ENCODE measurements around the gene EXOC6. TPM values are rescaled to one million over a fixed set of nuclear protein-coding genes. Genes with fewer than 3 reads are reported as not detected.
"Not testable (repeated sequence)": the region's sequence is repeated elsewhere in the genome, so short reads cannot be mapped to it uniquely, and the experiment has no call there.

Gene EXOC6
- total RNA-seq, 1 donor from 2014 or later, result 13.9 TPM

GRCh38 chr10:92873029-92873428 lies 24.7 kb downstream of the EXOC6 start:
- intact Hi-C loops (cut with micrococcal nuclease), result no loop called here

- intact Hi-C loops (cut with micrococcal nuclease), result no loop called here
Observed at GRCh38 chr10:92876509-92877036, 28.3 kb downstream of the EXOC6 start.

GRCh38 chr10:92880233-92880861 lies 32.0 kb downstream of the EXOC6 start:
- intact Hi-C loops (cut with micrococcal nuclease), result loop anchor here (1.0 kb wide), 2 partner anchors 37 to 363 kb away; no protein-coding TSS in a partner anchor

- intact Hi-C loops (cut with micrococcal nuclease), result loop anchor here (1.0 kb wide), 2 partner anchors 38 to 364 kb away; no protein-coding TSS in a partner anchor
Observed at GRCh38 chr10:92880917-92881316, 32.6 kb downstream of the EXOC6 start.

GRCh38 chr10:92886334-92886961 lies 38.1 kb downstream of the EXOC6 start:
- intact Hi-C loops (cut with micrococcal nuclease), result loop anchor here (5.0 kb wide), 1 partner anchor 176 kb away; the partner anchor contains the start of gene CYP26C1

- intact Hi-C loops (cut with micrococcal nuclease), result no loop called here
Observed at GRCh38 chr10:92890471-92890870, 42.2 kb downstream of the EXOC6 start.

GRCh38 chr10:92891885-92892690 lies 43.8 kb downstream of the EXOC6 start:
- intact Hi-C loops (cut with micrococcal nuclease), result no loop called here

GRCh38 chr10:92892691-92893054 lies 44.4 kb downstream of the EXOC6 start:
- intact Hi-C loops (cut with micrococcal nuclease), result no loop called here

GRCh38 chr10:92894081-92894655 lies 45.8 kb downstream of the EXOC6 start:
- intact Hi-C loops (cut with micrococcal nuclease), result no loop called here

GRCh38 chr10:92897916-92898315 lies 49.6 kb downstream of the EXOC6 start:
- intact Hi-C loops (cut with micrococcal nuclease), result no loop called here

GRCh38 chr10:92901819-92902251 lies 53.5 kb downstream of the EXOC6 start:
- intact Hi-C loops (cut with micrococcal nuclease), result no loop called here

- intact Hi-C loops (cut with micrococcal nuclease), result no loop called here
Observed at GRCh38 chr10:92903633-92904032, 55.3 kb downstream of the EXOC6 start.

- intact Hi-C loops (cut with micrococcal nuclease), result no loop called here
Observed at GRCh38 chr10:92907280-92907679, 59.0 kb downstream of the EXOC6 start.

GRCh38 chr10:92912631-92913030 lies 64.3 kb downstream of the EXOC6 start:
- intact Hi-C loops (cut with micrococcal nuclease), result not testable (repeated sequence)

- intact Hi-C loops (cut with micrococcal nuclease), result loop anchor here (1.0 kb wide), 1 partner anchor 375 kb away; no protein-coding TSS in a partner anchor
Observed at GRCh38 chr10:92913973-92914372, 65.7 kb downstream of the EXOC6 start.

GRCh38 chr10:92914478-92915325 lies 66.4 kb downstream of the EXOC6 start:
- intact Hi-C loops (cut with micrococcal nuclease), result loop anchor here (1.0 kb wide), 1 partner anchor 375 kb away; no protein-coding TSS in a partner anchor

GRCh38 chr10:92915892-92916291 lies 67.6 kb downstream of the EXOC6 start:
- intact Hi-C loops (cut with micrococcal nuclease), result no loop called here

GRCh38 chr10:92916433-92916832 lies 68.1 kb downstream of the EXOC6 start:
- intact Hi-C loops (cut with micrococcal nuclease), result no loop called here

- intact Hi-C loops (cut with micrococcal nuclease), result no loop called here
Observed at GRCh38 chr10:92918603-92919002, 70.3 kb downstream of the EXOC6 start.

GRCh38 chr10:92920866-92921265 lies 72.5 kb downstream of the EXOC6 start:
- intact Hi-C loops (cut with micrococcal nuclease), result no loop called here

All from T-helper 1 cell treated with Interleukin-12 subunit alpha and Interleukin-12 subunit beta and Interleukin-4 antibody, amounts not matched to agents 30 ng/mL and 1 ng/mL, for 36 hours (primary cell).